Mesodermal cell (in vitro differentiated cells): ENCODE results near the gene SLC4A2.

Experiments
- H3K27ac ChIP-seq: 2 replicates; pipeline ENCODE4 v1.7.0; 2013; ENCODE audit warnings: mild to moderate bottlenecking, low read depth, low read length, moderate library complexity; ENCODE audit not compliant: severe bottlenecking
- H3K36me3 ChIP-seq: 2 replicates; pipeline ENCODE4 v1.7.1; 2013; ENCODE audit warnings: mild to moderate bottlenecking, low read length, moderate library complexity; ENCODE audit not compliant: control insufficient read depth, insufficient read depth
- H3K4me1 ChIP-seq: one replicate; pipeline ENCODE4 v1.7.1; 2013; ENCODE audit warnings: mild to moderate bottlenecking, low read length; ENCODE audit not compliant: insufficient read depth, control insufficient read depth, poor library complexity, severe bottlenecking
- H3K4me3 ChIP-seq: 2 replicates; pipeline ENCODE4 v1.7.0; 2013; ENCODE audit warnings: low read length, control low read depth, mild to moderate bottlenecking; ENCODE audit not compliant: insufficient read depth, poor library complexity, severe bottlenecking; ENCODE audit errors: extremely low read depth
- H3K9me3 ChIP-seq: 2 replicates; pipeline ENCODE4 v1.7.1; 2013; ENCODE audit warnings: mild to moderate bottlenecking, low read length, moderate library complexity; ENCODE audit not compliant: control insufficient read depth
- WGBS, 2 experiments: methylation state at CpG; one replicate each; pipeline ENCODE4 v1.1.5; 2013; ENCODE audit warnings: missing lambda C conversion rate in 2 of 2; ENCODE audit not compliant: insufficient coverage in 2 of 2; 5-methylcytosine and 5-hydroxymethylcytosine counted together

SLC4A2 gene

DNA sequence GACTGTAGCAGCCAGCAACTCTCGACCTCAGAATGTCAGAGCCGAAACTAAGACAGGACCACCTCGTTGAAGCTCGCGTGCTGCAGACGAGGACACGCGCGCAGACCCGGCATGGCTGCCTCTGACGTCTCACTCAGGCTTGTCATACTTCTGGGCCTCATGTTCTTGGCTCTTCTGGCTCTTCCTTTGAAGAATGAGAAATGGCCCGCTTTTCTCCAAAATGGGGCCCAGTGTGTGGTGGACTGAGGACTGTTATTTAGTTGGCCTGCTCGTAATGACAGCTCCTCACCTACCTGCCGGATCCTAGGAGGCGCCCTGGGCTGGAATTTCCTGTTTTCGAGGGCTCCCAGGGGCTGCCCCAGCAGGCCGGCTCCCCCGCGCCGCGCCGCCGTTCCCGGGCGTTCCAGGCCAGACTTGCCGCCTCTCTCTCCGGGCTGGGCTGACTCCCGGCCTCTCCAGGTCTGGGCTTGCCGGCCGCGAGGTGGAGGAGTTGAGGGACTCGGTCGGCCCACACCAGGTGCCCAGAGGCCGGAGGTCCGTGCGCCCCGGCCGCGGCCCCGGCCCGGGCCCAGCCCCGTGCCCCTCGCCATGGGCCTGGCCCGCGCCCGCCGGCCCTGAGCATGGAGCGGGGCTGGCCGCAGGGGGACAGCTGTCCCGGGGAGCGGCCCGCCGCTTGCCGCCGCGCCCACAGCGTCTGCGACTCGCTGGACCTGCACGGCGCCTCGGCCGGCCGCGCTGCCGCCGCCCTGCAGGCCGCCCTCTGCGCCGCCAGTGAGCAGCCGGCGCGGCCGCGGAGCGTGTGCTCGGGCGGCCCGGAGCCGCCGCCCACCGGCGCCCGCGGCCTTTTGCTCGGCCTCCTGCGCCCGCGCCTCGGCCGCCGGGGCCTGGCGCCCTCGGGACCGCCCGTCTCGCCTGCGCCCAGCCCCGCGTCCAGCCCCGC is 55.0 kb downstream of the SLC4A2 start:
- peak overlapping the region; percentile 33 for H3K4me3 ChIP-seq
- peak overlapping the region; percentile 98 for H3K27ac ChIP-seq
- 7% methylated on average over 70 to 75 of the region's 101 CpGs for WGBS, 2 experiments
- H3K36me3 ChIP-seq = peaks cover 29% of the 10 kb centered on the region
- peaks cover 40% of the 10 kb centered on the region for H3K4me1 ChIP-seq
- no peaks in the 10 kb centered on the region for H3K9me3 ChIP-seq

DNA sequence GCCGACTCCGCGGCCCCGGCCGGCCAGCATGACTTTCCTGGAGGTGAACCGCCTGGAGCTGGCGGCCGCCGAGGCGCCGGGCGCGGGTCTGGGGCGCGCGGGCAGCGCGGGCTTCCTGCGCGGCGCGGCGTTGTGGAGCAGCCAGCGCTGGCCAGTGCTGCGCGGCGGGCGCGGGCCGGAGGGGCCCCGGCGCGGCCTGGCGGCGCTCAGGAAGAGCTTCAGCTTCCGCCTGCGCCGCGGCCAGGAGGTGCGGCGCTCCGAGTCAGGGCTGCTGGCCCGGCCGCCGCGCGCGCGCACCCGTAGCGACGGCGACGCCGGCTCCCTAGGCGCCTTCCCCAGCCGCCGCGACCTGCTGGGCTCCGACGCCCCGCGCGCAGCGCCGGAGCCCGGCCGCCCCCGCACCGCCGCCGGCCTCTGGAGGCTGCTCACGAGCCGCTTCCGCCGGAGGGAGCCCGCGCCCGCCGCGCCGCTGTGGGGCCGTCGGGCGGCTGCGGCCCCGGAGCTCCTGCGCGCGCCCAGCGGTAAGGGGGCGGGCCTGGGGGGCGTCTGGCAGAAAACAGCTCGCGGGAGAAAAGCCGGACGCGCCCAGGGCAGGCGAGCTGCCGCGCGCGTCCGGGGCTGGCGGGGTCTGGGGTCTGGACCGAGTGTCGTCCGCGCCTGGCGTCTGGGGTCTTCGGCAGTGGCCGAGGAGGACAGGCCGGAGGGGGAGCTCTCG is 55.9 kb downstream of the SLC4A2 start:
- peaks cover 34% of the 10 kb centered on the region for H3K4me1 ChIP-seq
- peaks cover 37% of the 10 kb centered on the region for H3K36me3 ChIP-seq
- no peak overlapping the region for H3K27ac ChIP-seq
- H3K4me3 ChIP-seq = peak overlapping the region; percentile 39
- H3K9me3 ChIP-seq = no peaks in the 10 kb centered on the region
- 1 to 3% methylated on average over 72 to 95 of the region's 114 CpGs for WGBS, 2 experiments

DNA sequence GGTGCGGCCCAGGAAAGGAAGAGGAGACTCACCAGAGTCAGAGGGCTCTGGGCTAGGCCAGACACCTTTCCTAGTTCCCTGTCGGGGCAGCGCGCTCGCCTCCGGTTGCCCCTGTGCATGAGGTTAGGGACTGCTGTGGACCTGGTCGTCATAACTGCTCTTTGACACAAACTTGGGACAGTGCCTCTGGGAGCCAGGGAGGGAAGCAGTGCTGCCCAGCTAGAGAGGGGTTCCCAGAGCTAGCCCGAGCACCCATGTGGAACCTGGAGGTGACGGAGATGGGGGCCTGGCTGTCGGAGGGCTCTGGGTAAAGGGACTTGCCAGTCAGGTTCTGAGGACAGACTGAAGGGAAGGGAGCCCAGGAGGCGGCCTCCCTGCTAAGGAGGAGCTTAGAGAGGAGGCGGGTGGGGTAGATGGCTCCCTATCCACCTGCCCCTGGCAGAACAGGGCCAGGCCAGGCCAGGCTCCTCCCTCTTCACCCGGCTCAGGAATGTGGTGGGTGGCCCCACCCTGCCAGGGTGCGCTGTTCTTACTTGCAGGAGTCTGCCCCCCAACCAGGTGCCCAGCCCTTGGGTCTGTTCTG is 56.5 kb downstream of the SLC4A2 start:
- 55 to 61% methylated on average over 10 to 12 of the region's 14 CpGs for WGBS, 2 experiments
- H3K27ac ChIP-seq = no peak overlapping the region
- no peaks in the 10 kb centered on the region for H3K9me3 ChIP-seq
- peak overlapping the region; percentile 39 for H3K4me3 ChIP-seq
- peaks cover 32% of the 10 kb centered on the region for H3K4me1 ChIP-seq
- peaks cover 44% of the 10 kb centered on the region for H3K36me3 ChIP-seq

DNA sequence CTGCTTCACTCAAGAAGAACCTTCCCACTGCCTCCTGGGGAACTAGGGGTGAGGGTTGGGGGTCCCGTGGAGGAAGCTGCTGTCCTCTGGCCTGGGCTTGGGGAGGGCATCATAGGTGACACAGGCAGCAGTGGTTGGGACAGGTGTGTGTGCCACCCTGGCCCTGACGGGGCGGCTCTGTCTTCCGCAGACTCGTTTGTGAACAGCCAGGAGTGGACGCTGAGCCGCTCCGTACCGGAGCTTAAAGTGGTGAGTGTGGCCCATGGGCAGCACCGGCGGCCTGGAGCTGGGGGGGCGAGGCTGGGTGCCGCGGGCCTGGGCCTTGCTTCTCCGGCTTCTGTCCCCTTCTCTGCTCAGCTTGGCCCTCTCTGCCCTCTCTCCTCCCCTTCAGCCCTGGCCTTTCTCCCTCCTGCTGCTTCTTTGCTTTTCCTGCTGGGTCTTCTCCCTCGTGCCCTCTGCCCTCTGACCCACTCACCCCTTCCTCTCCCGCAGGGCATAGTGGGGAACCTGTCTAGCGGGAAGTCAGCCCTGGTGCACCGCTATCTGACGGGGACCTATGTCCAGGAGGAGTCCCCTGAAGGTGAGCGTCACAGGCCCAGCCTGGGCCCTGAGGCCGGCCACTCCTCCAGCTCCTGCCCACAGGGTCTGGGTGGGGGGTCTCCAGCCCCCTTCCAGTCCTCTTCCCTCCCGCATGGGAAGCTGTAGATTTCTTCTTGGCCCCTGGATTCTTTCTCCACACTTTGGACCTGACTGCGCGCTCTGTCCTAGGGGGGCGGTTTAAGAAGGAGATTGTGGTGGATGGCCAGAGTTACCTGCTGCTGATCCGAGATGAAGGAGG is 57.4 kb downstream of the SLC4A2 start:
- 93 to 96% methylated on average over 24 of the region's 27 CpGs for WGBS, 2 experiments
- no peak overlapping the region for H3K27ac ChIP-seq
- H3K4me3 ChIP-seq = peak overlapping the region; percentile 39
- no peaks in the 10 kb centered on the region for H3K9me3 ChIP-seq
- H3K4me1 ChIP-seq = peaks cover 24% of the 10 kb centered on the region
- peaks cover 47% of the 10 kb centered on the region for H3K36me3 ChIP-seq

DNA sequence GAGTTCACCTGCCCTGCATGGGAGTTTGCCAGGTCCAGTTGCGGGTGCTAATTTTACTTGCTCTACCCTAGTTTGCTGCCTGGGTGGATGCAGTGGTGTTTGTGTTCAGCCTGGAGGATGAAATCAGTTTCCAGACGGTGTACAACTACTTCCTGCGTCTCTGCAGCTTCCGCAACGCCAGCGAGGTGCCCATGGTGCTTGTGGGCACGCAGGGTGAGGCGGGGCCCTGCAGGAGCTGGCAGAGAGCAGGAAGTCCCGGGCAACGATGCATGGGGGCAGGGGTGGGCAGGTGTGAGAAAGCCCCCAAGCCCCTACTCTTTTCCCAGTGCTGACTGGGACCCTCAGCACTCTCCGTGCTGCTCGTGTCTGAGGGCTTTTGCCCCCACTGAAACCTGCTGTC is 58.2 kb downstream of the SLC4A2 start:
- Histone ChIP-seq H3K27ac (no peak overlapping the region), H3K4me1 (peaks cover 17% of the 10 kb centered on the region), H3K9me3 (no peaks in the 10 kb centered on the region), H3K36me3 (peaks cover 47% of the 10 kb centered on the region), H3K4me3 (no peak overlapping the region)
- 96 to 99% methylated on average over 7 to 8 of the region's 12 CpGs for WGBS, 2 experiments

DNA sequence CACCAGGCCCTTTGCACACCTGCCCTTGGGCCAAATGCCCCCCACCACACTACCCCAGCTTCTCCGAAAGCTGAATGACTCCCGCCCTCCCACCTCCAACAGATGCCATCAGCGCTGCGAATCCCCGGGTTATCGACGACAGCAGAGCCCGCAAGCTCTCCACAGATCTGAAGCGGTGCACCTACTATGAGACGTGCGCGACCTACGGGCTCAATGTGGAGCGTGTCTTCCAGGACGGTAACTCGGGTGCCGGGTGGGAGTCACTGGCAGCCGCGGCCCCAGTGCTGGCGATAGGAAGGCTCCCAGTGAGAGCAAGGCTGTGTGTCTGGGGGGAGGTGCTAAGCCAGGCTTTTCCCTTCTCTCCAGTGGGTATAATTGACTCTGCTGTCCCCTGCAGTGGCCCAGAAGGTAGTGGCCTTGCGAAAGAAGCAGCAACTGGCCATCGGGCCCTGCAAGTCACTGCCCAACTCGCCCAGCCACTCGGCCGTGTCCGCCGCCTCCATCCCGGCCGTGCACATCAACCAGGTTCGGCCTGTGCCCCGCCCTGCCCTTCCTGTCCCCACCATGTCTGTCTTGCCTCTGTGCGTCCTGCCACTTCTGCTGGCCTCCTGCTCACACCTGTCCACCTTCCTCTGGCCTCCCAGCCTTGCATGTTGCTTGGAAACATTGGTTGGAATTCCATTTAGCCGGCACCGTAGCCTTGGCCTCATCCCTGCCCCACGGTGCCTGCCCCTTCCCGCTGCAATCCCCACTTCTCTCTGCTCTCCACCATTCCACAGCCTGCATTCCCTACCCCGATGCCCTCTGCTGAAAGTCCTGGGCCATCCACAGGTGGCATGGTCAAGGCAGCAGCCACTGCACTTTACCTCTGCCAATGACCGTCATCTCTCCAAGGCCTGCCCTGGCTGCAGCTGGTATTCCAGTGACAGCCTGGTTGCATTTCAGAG is 59.0 kb downstream of the SLC4A2 start:
- peaks cover 47% of the 10 kb centered on the region for H3K36me3 ChIP-seq
- no peaks in the 10 kb centered on the region for H3K9me3 ChIP-seq
- WGBS, 2 experiments = 95 to 96% methylated on average over 36 to 37 of the region's 38 CpGs
- H3K4me3 ChIP-seq = no peak overlapping the region
- peaks cover 10% of the 10 kb centered on the region for H3K4me1 ChIP-seq
- no peak overlapping the region for H3K27ac ChIP-seq

DNA sequence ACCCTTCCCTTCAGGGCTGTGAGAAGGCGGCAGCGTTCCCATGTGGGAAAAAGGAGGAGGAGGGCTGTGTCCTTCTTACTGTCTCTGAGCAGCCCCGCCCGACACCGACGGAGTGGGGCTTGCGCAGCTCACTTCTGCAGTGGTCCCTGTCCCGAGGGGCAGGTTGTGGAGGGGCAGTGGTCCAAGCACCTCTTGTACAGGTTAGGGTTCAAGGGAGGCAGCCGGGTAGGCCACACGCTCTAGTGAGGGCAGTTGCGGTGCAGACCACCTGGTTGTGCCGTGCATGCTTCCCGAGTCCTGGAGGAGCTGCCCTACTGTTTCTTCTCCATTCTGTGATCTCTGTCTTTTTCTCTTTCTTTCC is 59.6 kb downstream of the SLC4A2 start:
- H3K36me3 ChIP-seq = peaks cover 52% of the 10 kb centered on the region
- H3K9me3 ChIP-seq = no peaks in the 10 kb centered on the region
- peaks cover 10% of the 10 kb centered on the region for H3K4me1 ChIP-seq
- no peak overlapping the region for H3K4me3 ChIP-seq
- WGBS, 2 experiments = 99% methylated on average over 11 to 13 of the region's 13 CpGs
- H3K27ac ChIP-seq = no peak overlapping the region

DNA sequence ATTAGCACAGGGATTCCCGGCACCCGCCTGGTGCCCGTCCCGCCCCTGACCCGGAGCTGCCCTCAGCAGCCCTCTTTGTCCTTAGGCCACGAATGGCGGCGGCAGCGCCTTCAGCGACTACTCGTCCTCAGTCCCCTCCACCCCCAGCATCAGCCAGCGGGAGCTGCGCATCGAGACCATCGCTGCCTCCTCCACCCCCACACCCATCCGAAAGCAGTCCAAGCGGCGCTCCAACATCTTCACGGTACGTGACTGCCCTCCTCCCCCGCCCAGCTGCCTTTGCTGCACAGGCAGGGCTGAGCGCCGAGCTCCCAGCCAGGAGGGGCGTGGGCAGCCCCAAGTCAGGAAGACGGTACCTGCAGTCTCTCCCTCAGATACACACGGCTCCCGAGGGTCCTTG is 60.5 kb downstream of the SLC4A2 start:
- no peaks in the 10 kb centered on the region for H3K9me3 ChIP-seq
- whole genome bisulfite sequencing, 2 experiments = 94 to 96% methylated on average over 14 to 27 of the region's 27 CpGs
- peaks cover 10% of the 10 kb centered on the region for H3K4me1 ChIP-seq
- no peak overlapping the region for H3K4me3 ChIP-seq
- H3K27ac ChIP-seq = no peak overlapping the region
- H3K36me3 ChIP-seq = peaks cover 59% of the 10 kb centered on the region

DNA sequence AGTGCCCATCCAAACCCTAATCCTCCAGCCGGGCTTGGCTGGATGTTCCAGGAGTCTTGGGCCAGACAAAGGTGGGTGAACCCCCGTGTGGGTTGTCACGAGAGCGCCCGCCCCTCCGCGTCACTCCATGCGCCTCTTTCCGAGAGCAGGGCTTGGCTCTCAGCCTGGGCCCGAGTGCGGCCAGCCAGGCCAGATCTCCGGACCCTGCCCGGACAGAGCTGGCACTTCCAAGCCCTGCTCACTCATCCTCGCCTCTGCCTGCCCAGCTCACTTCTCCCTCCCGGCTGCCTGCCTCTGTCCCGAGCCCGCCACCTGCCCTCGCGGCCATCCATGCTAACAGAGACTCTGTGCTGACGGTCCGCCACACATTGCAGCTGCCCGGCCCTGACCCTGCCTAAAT is 61.5 kb downstream of the SLC4A2 start:
- H3K27ac ChIP-seq = no peak overlapping the region
- H3K9me3 ChIP-seq = no peaks in the 10 kb centered on the region
- H3K4me1 ChIP-seq = peaks cover 17% of the 10 kb centered on the region
- no peak overlapping the region for H3K4me3 ChIP-seq
- WGBS, 2 experiments = 95 to 98% methylated on average over 21 to 22 of the region's 22 CpGs
- peaks cover 62% of the 10 kb centered on the region for H3K36me3 ChIP-seq
